ENCODE data around the gene TXNRD1.

- TF ChIP-seq CTCF (IDR thresholded peaks at IDR 0.05), result no peak
- no peak for TF ChIP-seq ZFX (IDR thresholded peaks at IDR 0.05; ENCODE audit: borderline replicate concordance)
Measured at GRCh38 chr12:104166465-104166864, 49.1 kb upstream of the TXNRD1 start.
